GM23338 (cell line): Measurements from ENCODE around the gene MAP2K7. TPM values are rescaled to one million over a fixed set of nuclear protein-coding genes. Genes with fewer than 3 reads are reported as not detected.

Experiments used
- ATAC-seq: fragments of 200-7000 bp; cut with Tn5 transposase; 3 replicates; pipeline ENCODE4 v1.9.1; 2020
- DNase-seq: peaks from one replicate; pipeline ENCODE4 v3.0.0-alpha.2; 2015; ENCODE audit warnings: low spot score
- H2AFZ ChIP-seq: fragments of 200-600 bp; sonication (generic); 2 replicates; pipeline ENCODE4 v1.8.0; 2016; ENCODE audit warnings: antibody characterized with exemption, mild to moderate bottlenecking, moderate library complexity
- H3F3A ChIP-seq: fragments of 200-600 bp; sonication (generic); replicated peaks from 2 replicates; pipeline ENCODE4 v1.8.0; 2017; ENCODE audit warnings: antibody characterized with exemption, mixed run types, low read depth
- H3K27ac ChIP-seq: fragments of 200-600 bp; sonication (generic); 2 replicates; pipeline ENCODE4 v1.6.1; 2016; ENCODE audit warnings: low read depth
- H3K27me3 ChIP-seq: fragments of 200-600 bp; sonication (generic); 2 replicates; pipeline ENCODE4 v1.8.0; 2016; ENCODE audit warnings: mild to moderate bottlenecking, mixed run types, moderate library complexity; ENCODE audit not compliant: insufficient read depth
- H3K36me3 ChIP-seq: fragments of 200-600 bp; sonication (generic); 2 replicates; pipeline ENCODE4 v1.8.0; 2016; ENCODE audit warnings: mild to moderate bottlenecking; ENCODE audit not compliant: insufficient read depth
- H3K4me1 ChIP-seq: fragments of 200-600 bp; sonication (generic); 2 replicates; pipeline ENCODE4 v1.8.0; 2016; ENCODE audit warnings: mild to moderate bottlenecking, moderate library complexity; ENCODE audit not compliant: insufficient read depth
- H3K4me2 ChIP-seq: fragments of 200-600 bp; sonication (generic); 2 replicates; pipeline ENCODE4 v1.7.1; 2017; ENCODE audit warnings: mixed run types
- H3K4me3 ChIP-seq: fragments of 200-600 bp; sonication (generic); 2 replicates; pipeline ENCODE4 v1.6.1; 2016; ENCODE audit warnings: mixed run types
- H3K79me2 ChIP-seq: fragments of 200-600 bp; sonication (generic); replicated peaks from 2 replicates; pipeline ENCODE4 v1.8.0; 2017; ENCODE audit warnings: mild to moderate bottlenecking; ENCODE audit not compliant: insufficient read depth
- H3K9me2 ChIP-seq: fragments of 200-600 bp; sonication (generic); 2 replicates; pipeline ENCODE4 v1.8.0; 2017; ENCODE audit not compliant: insufficient read depth
- H4K20me1 ChIP-seq: fragments of 200-600 bp; sonication (generic); replicated peaks from 2 replicates; pipeline ENCODE4 v1.8.0; 2017; ENCODE audit warnings: mild to moderate bottlenecking; ENCODE audit not compliant: insufficient read depth
- H3K27ac Mint-ChIP-seq: 2 replicates; pipeline ENCODE4 v1.8.0; 2020; ENCODE audit warnings: inconsistent platforms, mild to moderate bottlenecking, moderate library complexity, mixed read lengths
- H3K27me3 Mint-ChIP-seq: 3 replicates; pipeline ENCODE4 v1.8.0; 2022; ENCODE audit warnings: low read depth, mild to moderate bottlenecking, moderate library complexity, mixed read lengths, inconsistent platforms; ENCODE audit not compliant: insufficient read depth, poor library complexity
- H3K36me3 Mint-ChIP-seq: 3 replicates; pipeline ENCODE4 v1.8.0; 2021; ENCODE audit warnings: low read depth, mild to moderate bottlenecking, inconsistent platforms, moderate library complexity, mixed read lengths
- H3K4me1 Mint-ChIP-seq: 3 replicates; pipeline ENCODE4 v1.8.0; 2020; ENCODE audit warnings: mild to moderate bottlenecking, inconsistent platforms, mixed read lengths
- H3K4me3 Mint-ChIP-seq: 3 replicates; pipeline ENCODE4 v1.8.0; 2021; ENCODE audit warnings: moderate library complexity, mild to moderate bottlenecking, inconsistent platforms, mixed read lengths
- H3K9me3 Mint-ChIP-seq: 3 replicates; pipeline ENCODE4 v1.8.0; 2020; ENCODE audit warnings: moderate library complexity, mild to moderate bottlenecking, inconsistent platforms, mixed read lengths
- CREB1 ChIP-seq: fragments of 250-450 bp; sonication (Bioruptor Pico); IDR thresholded peaks from 2 replicates; pipeline ENCODE4 v1.5.0; 2020; ENCODE audit warnings: low read depth, mild to moderate bottlenecking, moderate library complexity
- CTCF ChIP-seq, 2 experiments: fragments of 200-600 bp in 1 of 2; sonication (generic) in 1 of 2; conservative IDR thresholded peaks; 2 replicates each; pipeline versions ENCODE4 v1.5.1 to v1.6.1; 2016 to 2017; ENCODE audit warnings: antibody characterized with exemption in 2 of 2, low read depth in 2 of 2, mild to moderate bottlenecking in 2 of 2, moderate library complexity in 1 of 2
- EZH2 ChIP-seq: fragments of 200-600 bp; sonication (generic); IDR thresholded peaks from one replicate; pipeline ENCODE4 v1.8.0; 2017; ENCODE audit warnings: antibody characterized with exemption, mild to moderate bottlenecking, low read depth; ENCODE audit not compliant: unreplicated experiment
- EZH2phosphoT487 ChIP-seq: fragments of 200-600 bp; sonication (generic); IDR thresholded peaks from one replicate; pipeline ENCODE4 v1.8.1; 2018; ENCODE audit warnings: antibody characterized with exemption; ENCODE audit not compliant: unreplicated experiment
- JUNB ChIP-seq: IDR thresholded peaks from one replicate; pipeline ENCODE4 v1.6.1; 2016; ENCODE audit warnings: antibody characterized with exemption; ENCODE audit not compliant: unreplicated experiment
- NANOG ChIP-seq: IDR thresholded peaks from 2 replicates; pipeline ENCODE4 v1.6.1; 2016; ENCODE audit warnings: antibody characterized with exemption, borderline replicate concordance
- POLR2AphosphoS5 ChIP-seq: IDR thresholded peaks from 2 replicates; pipeline ENCODE4 v1.6.1; 2016; ENCODE audit warnings: antibody characterized with exemption, low read depth
- STAT1 ChIP-seq: IDR thresholded peaks from one replicate; pipeline ENCODE4 v1.6.1; 2016; ENCODE audit warnings: antibody characterized with exemption; ENCODE audit not compliant: unreplicated experiment
- ZNF114 ChIP-seq: fragments of 250-450 bp; sonication (Bioruptor Pico); IDR thresholded peaks from 2 replicates; pipeline ENCODE4 v1.5.0; 2020; ENCODE audit warnings: mild to moderate bottlenecking, moderate library complexity
- ZNF331 ChIP-seq: fragments of 250-450 bp; sonication (Bioruptor Pico); IDR thresholded peaks from 2 replicates; pipeline ENCODE4 v1.5.0; 2020; ENCODE audit warnings: low read depth, mild to moderate bottlenecking, moderate library complexity
- ZNF462 ChIP-seq: fragments of 250-450 bp; sonication (Bioruptor Pico); IDR thresholded peaks from 2 replicates; pipeline ENCODE4 v1.5.0; 2020; ENCODE audit warnings: mild to moderate bottlenecking, moderate library complexity
- polyA plus RNA-seq: library from polyadenylated mRNA; unstranded; fragments of >200 nt; fragmentation: Nextera tagmentation; extraction: Ambion mirVana; gene quantifications from 2 replicates; pipeline ENCODE4 v1.2.1, GENCODE V29; 2016
- total RNA-seq: library from RNA; depleted of rRNA; stranded (reverse); fragments of >200 nt; shearing (Covaris generic); gene quantifications from 2 replicates; pipeline ENCODE4 v1.2.3, GENCODE V29; 2014
- TF ChIP-seq, protein P1 (sequence below): IDR thresholded peaks from one replicate; pipeline ENCODE4 v1.6.1; 2018; ENCODE audit warnings: antibody characterized with exemption; ENCODE audit not compliant: unreplicated experiment
- TF ChIP-seq, protein P2 (sequence below): IDR thresholded peaks from 2 replicates; pipeline ENCODE4 v1.6.1; 2016; ENCODE audit warnings: antibody characterized with exemption

Gene MAP2K7
- total and polyA plus RNA-seq, 2 experiments from 2014 or later, result 11.3 to 22.6 TPM

DNA sequence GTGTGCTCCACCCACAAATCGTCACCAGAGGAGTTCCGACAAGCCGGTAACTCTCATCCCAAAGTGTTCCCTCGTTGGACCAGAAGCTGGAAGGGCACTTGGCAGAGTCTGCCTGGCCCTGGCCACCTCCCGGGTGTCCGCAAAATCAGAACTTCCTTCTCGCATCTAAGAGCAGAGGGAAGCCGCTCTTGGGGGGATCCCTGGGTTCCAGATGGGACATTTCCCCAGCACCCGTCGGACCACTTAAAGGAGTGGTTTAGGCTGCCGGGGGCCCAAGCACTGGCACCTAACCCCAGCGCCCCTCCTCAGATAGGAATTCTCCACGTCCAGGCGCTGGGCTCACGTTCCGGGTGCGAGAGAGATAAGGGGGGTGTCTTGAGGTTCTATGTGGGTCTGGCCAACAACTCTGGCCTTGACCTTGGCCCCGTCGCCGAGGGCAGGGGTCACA lies 857 bp upstream of the MAP2K7 start:
- Mint-ChIP-seq H3K27ac (peak overlapping the region; percentile 97), H3K27me3 (peaks cover 28% of the 10 kb centered on the region), H3K4me1 (peaks cover 19% of the 10 kb centered on the region), H3K9me3 (peaks cover 6% of the 10 kb centered on the region; the same call in 1 of the 3 replicates), H3K36me3 (peaks cover 17% of the 10 kb centered on the region; the same call in 2 of the 3 replicates), H3K4me3 (peak overlapping the region; percentile 91)
- Histone ChIP-seq H3K4me1 (peaks cover 11% of the 10 kb centered on the region), H3K79me2 (peaks cover 32% of the 10 kb centered on the region), H3K4me3 (peak overlapping the region; percentile 73), H3K27me3 (no peaks in the 10 kb centered on the region), H3K36me3 (no peaks in the 10 kb centered on the region; the same call in 1 of the 2 replicates), H4K20me1 (no peaks in the 10 kb centered on the region; the same call in 1 of the 2 replicates), H3K9me2 (no peaks in the 10 kb centered on the region), H3K4me2 (peak overlapping the region; percentile 89), H3F3A (peaks cover 8% of the 10 kb centered on the region; the same call in 1 of the 2 replicates), H3K27ac (peak overlapping the region; percentile 94), H2AFZ (peak overlapping the region; percentile 95; the same call in 1 of the 2 replicates)
- TF ChIP-seq ZNF331 (CRISPR knock-in tag), result no peak
- TF ChIP-seq EZH2phosphoT487, result no peak
- no peak for TF ChIP-seq ZNF114 (CRISPR knock-in tag)
- TF ChIP-seq, protein P1, sequence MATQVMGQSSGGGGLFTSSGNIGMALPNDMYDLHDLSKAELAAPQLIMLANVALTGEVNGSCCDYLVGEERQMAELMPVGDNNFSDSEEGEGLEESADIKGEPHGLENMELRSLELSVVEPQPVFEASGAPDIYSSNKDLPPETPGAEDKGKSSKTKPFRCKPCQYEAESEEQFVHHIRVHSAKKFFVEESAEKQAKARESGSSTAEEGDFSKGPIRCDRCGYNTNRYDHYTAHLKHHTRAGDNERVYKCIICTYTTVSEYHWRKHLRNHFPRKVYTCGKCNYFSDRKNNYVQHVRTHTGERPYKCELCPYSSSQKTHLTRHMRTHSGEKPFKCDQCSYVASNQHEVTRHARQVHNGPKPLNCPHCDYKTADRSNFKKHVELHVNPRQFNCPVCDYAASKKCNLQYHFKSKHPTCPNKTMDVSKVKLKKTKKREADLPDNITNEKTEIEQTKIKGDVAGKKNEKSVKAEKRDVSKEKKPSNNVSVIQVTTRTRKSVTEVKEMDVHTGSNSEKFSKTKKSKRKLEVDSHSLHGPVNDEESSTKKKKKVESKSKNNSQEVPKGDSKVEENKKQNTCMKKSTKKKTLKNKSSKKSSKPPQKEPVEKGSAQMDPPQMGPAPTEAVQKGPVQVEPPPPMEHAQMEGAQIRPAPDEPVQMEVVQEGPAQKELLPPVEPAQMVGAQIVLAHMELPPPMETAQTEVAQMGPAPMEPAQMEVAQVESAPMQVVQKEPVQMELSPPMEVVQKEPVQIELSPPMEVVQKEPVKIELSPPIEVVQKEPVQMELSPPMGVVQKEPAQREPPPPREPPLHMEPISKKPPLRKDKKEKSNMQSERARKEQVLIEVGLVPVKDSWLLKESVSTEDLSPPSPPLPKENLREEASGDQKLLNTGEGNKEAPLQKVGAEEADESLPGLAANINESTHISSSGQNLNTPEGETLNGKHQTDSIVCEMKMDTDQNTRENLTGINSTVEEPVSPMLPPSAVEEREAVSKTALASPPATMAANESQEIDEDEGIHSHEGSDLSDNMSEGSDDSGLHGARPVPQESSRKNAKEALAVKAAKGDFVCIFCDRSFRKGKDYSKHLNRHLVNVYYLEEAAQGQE, result no peak
- no peak for TF ChIP-seq ZNF462 (CRISPR knock-in tag)
- no peak for TF ChIP-seq CREB1
- no peak for TF ChIP-seq POLR2AphosphoS5
- no peak for TF ChIP-seq NANOG
- TF ChIP-seq STAT1, result no peak
- TF ChIP-seq JUNB, result no peak
- TF ChIP-seq CTCF (conservative IDR thresholded peaks at IDR 0.05; ENCODE audit: low read depth in 2 of 2), result no peak
- TF ChIP-seq, protein P2, sequence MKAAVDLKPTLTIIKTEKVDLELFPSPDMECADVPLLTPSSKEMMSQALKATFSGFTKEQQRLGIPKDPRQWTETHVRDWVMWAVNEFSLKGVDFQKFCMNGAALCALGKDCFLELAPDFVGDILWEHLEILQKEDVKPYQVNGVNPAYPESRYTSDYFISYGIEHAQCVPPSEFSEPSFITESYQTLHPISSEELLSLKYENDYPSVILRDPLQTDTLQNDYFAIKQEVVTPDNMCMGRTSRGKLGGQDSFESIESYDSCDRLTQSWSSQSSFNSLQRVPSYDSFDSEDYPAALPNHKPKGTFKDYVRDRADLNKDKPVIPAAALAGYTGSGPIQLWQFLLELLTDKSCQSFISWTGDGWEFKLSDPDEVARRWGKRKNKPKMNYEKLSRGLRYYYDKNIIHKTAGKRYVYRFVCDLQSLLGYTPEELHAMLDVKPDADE, result no peak
- no peak for TF ChIP-seq EZH2
- DNase-seq (no peak), ATAC-seq (peak; percentile 19)
